ENCODE results near the gene ZMIZ1.
"Not testable (repeated sequence)": the region's sequence is repeated elsewhere in the genome, so short reads cannot be mapped to it uniquely, and the experiment has no call there.

The ZMIZ1 gene

GRCh38 chr10:79030705-79031104, 38.1 kb upstream of the ZMIZ1 start:
- no peak for DNase-seq

GRCh38 chr10:79031723-79032122, 37.0 kb upstream of the ZMIZ1 start:
- DNase-seq: no peak

GRCh38 chr10:79034271-79034876, 34.4 kb upstream of the ZMIZ1 start:
- no peak for DNase-seq

GRCh38 chr10:79036416-79036815, 32.4 kb upstream of the ZMIZ1 start:
- DNase-seq: not testable (repeated sequence)

GRCh38 chr10:79038104-79038840, 30.5 kb upstream of the ZMIZ1 start:
- DNase-seq: no peak

- no peak for DNase-seq
Measured at GRCh38 chr10:79038841-79039201, 29.9 kb upstream of the ZMIZ1 start.

- no peak for DNase-seq
Measured at GRCh38 chr10:79042639-79043411, 25.9 kb upstream of the ZMIZ1 start.

GRCh38 chr10:79044036-79044632, 24.6 kb upstream of the ZMIZ1 start:
- no peak for DNase-seq

GRCh38 chr10:79044846-79045245, 23.9 kb upstream of the ZMIZ1 start:
- no peak for DNase-seq

- no peak for DNase-seq
Measured at GRCh38 chr10:79045566-79046175, 23.1 kb upstream of the ZMIZ1 start.

- no peak for DNase-seq
Measured at GRCh38 chr10:79046326-79046725, 22.4 kb upstream of the ZMIZ1 start.

GRCh38 chr10:79046741-79047583, 21.8 kb upstream of the ZMIZ1 start:
- DNase-seq: no peak

- no peak for DNase-seq
Measured at GRCh38 chr10:79047584-79047874, 21.2 kb upstream of the ZMIZ1 start.

- DNase-seq: no peak
Measured at GRCh38 chr10:79047875-79048638, 20.7 kb upstream of the ZMIZ1 start.

GRCh38 chr10:79048639-79049550, 19.9 kb upstream of the ZMIZ1 start:
- DNase-seq: no peak

GRCh38 chr10:79049931-79050895, 18.6 kb upstream of the ZMIZ1 start:
- no peak for DNase-seq

GRCh38 chr10:79050896-79051555, 17.7 kb upstream of the ZMIZ1 start:
- no peak for DNase-seq

- DNase-seq: no peak
Measured at GRCh38 chr10:79051766-79052165, 17.0 kb upstream of the ZMIZ1 start.
